H1 (cell line): ENCODE measurements around the gene RBFA. TPM values are rescaled to one million over a fixed set of nuclear protein-coding genes. Genes with fewer than 3 reads are reported as not detected.

Experiments used
- BCL11A ChIP-seq, 2 experiments: IDR thresholded peaks; one replicate each; pipeline ENCODE4 v1.6.1; 2011; ENCODE audit warnings: low read depth in 2 of 2, low read length in 2 of 2, mild to moderate bottlenecking in 2 of 2
- CBX5 ChIP-seq: fragments of 300-800, 300-1000 bp; sonication (generic); IDR thresholded peaks from 2 replicates; pipeline ENCODE4 v1.7.1; 2016; ENCODE audit warnings: antibody characterized with exemption, low read length, low read depth
- POLR2A ChIP-seq, 2 experiments: IDR thresholded peaks; 1 replicate in 1 of 2; 2 replicates in 1 of 2; pipeline ENCODE4 v1.6.1; 2011; ENCODE audit warnings: low read depth in 2 of 2, low read length in 2 of 2, mild to moderate bottlenecking in 2 of 2; ENCODE audit errors: control extremely low read depth in 1 of 2
- SIN3A ChIP-seq, 2 experiments: IDR thresholded peaks in 1 of 2; conservative IDR thresholded peaks in 1 of 2; 2 replicates each; pipeline ENCODE4 v1.6.1; 2011 to 2012; ENCODE audit warnings: low read length in 2 of 2, improper control_type of control experiment in 1 of 2, low read depth in 1 of 2, mild to moderate bottlenecking in 1 of 2
- polyA plus RNA-seq, 7 experiments: library from polyadenylated mRNA; depleted of rRNA in 3 of 7; stranded (reverse) in 5 of 7; unstranded in 2 of 7; fragments of >200 nt in 5 of 7; fragments of 200-250 nt in 2 of 7; gene quantifications; 1 replicate in 5 of 7; 2 replicates in 1 of 7; 4 replicates in 1 of 7; pipeline versions ENCODE4 v1.2.1 to v1.2.3, GENCODE V29; 2011 to 2013; ENCODE audit warnings: missing spikeins in 2 of 7, mixed read lengths in 2 of 7
- total RNA-seq: library from RNA; stranded (reverse); fragmentation: NEBNext Ultra II Directional; extraction: Animal tissue kit (Norgen Biotek cat#: 25700); gene quantifications from 2 replicates; pipeline ENCODE4 v1.2.1, GENCODE V29; 2021
- TF ChIP-seq, protein P1 (sequence below): IDR thresholded peaks from 2 replicates; pipeline ENCODE4 v1.6.1; 2012; ENCODE audit warnings: inconsistent platforms

Gene RBFA
- total and polyA plus RNA-seq, 2 of the 8 experiments (the other 6 are each of a cell fraction or from before 2014, with no cell fraction given) = 19.2 to 29.5 TPM

DNA sequence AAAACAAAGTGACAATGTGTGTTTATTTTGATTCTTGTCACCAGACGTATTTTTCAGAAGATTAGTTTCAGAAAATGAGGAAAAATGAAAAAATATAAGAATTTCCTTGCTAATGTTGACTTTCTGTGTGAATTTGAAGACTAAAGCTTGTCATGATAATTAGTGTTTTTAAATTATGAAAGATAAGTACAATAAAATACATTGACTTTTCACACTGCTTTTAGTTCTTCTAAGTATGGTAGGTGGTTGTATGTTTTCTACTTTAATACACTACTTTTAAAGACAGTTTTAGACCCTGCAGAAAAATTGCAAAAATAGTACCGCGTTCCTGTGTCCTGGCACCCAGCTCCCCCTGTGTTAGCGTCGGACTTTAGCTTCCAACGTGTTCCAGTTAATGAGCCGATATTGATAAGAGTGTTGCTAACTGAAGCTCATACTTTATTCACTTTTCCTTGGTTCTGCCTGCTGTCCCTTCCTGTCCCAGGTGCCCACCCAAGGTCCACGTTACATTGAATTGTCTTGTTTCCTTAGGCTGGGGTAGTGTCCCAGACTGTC is 695 bp downstream of the RBFA start (continued):
- TF ChIP-seq CBX5 (no peak), BCL11A (IDR thresholded peaks at IDR 0.05; ENCODE audit: low read depth in 2 of 2, low read length in 2 of 2) (no peak), POLR2A (IDR thresholded peaks at IDR 0.05; ENCODE audit: control extremely low read depth in 1 of 2, low read depth in 2 of 2, low read length in 2 of 2) (no peak), SIN3A (conservative IDR thresholded peaks at IDR 0.05 in 1 of 2, IDR thresholded peaks at IDR 0.05 in 1 of 2; ENCODE audit: low read depth in 1 of 2, low read length in 2 of 2) (no peak)
- TF ChIP-seq, protein P1, sequence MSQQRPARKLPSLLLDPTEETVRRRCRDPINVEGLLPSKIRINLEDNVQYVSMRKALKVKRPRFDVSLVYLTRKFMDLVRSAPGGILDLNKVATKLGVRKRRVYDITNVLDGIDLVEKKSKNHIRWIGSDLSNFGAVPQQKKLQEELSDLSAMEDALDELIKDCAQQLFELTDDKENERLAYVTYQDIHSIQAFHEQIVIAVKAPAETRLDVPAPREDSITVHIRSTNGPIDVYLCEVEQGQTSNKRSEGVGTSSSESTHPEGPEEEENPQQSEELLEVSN = no peak
